H1 (cell line): Measurements from ENCODE around the gene LHFPL6. TPM values are rescaled to one million over a fixed set of nuclear protein-coding genes. Genes with fewer than 3 reads are reported as not detected.

ENCODE experiments used
- CTCF ChIA-PET: fragments of 300-600 bp; sonication (Branson Sonifier 250); formaldehyde crosslinking; loops from one replicate; lab custom pipeline; 2021; ENCODE audit not compliant: partially characterized antibody; lab: Charles Lee
- POLR2A ChIA-PET: fragments of 300-600 bp; sonication (Branson Sonifier 250); formaldehyde crosslinking; loops from one replicate; lab custom pipeline; 2021; ENCODE audit warnings: inconsistent platforms; ENCODE audit not compliant: partially characterized antibody; lab: Charles Lee
- DNase-seq, 2 experiments: peaks; one replicate each; pipeline versions ENCODE4 v3.0.0 to v3.0.0-alpha.2; 2010 to 2022; ENCODE audit warnings: low spot score in 2 of 2, low read depth in 1 of 2, mixed read lengths in 1 of 2
- FAIRE-seq: peaks from 2 replicates; lab custom pipeline; 2011; peaks lifted over from hg19 to GRCh38; lab: Jason Lieb, UNC
- H2AFZ ChIP-seq: 2 replicates; pipeline ENCODE4 v1.8.1; 2012; ENCODE audit warnings: low read length, inconsistent platforms
- H2AK5ac ChIP-seq: 2 replicates; pipeline ENCODE4 v1.6.1; 2013; ENCODE audit warnings: low read depth, low read length
- H2BK120ac ChIP-seq: replicated peaks from 2 replicates; pipeline ENCODE3; 2013; ENCODE audit warnings: low read depth, low read length, inconsistent platforms
- H2BK12ac ChIP-seq: 2 replicates; pipeline ENCODE4 v1.6.1; 2013; ENCODE audit warnings: low read depth, low read length
- H2BK15ac ChIP-seq: 2 replicates; pipeline ENCODE4 v1.6.1; 2013; ENCODE audit warnings: low read length
- H2BK20ac ChIP-seq: 2 replicates; pipeline ENCODE4 v1.6.1; 2013; ENCODE audit warnings: low read length
- H2BK5ac ChIP-seq: 2 replicates; pipeline ENCODE4 v1.6.1; 2013; ENCODE audit warnings: low read depth, low read length
- H3K14ac ChIP-seq: 2 replicates; pipeline ENCODE4 v1.6.1; 2013; ENCODE audit warnings: inconsistent platforms; ENCODE audit not compliant: insufficient read length
- H3K18ac ChIP-seq: 2 replicates; pipeline ENCODE4 v1.6.1; 2013; ENCODE audit warnings: low read length; ENCODE audit errors: extremely low read depth
- H3K23ac ChIP-seq: 2 replicates; pipeline ENCODE4 v1.6.1; 2013; ENCODE audit warnings: inconsistent platforms; ENCODE audit not compliant: insufficient read length
- H3K23me2 ChIP-seq: 2 replicates; pipeline ENCODE4 v1.6.1; 2013; ENCODE audit warnings: low read depth, low read length
- H3K27ac ChIP-seq: 2 replicates; pipeline ENCODE4 v1.6.1; 2011; ENCODE audit warnings: low read depth, low read length, inconsistent platforms
- H3K27me3 ChIP-seq, 4 experiments: replicated peaks in 1 of 4; 1 replicate in 1 of 4; 2 replicates in 3 of 4; pipeline versions ENCODE4 v1.6.1 to v1.8.1; 2011 to 2013; ENCODE audit warnings: low read length in 3 of 4, mild to moderate bottlenecking in 3 of 4, inconsistent platforms in 2 of 4, mixed read lengths in 2 of 4, moderate library complexity in 1 of 4; ENCODE audit not compliant: control insufficient read depth in 3 of 4, insufficient read depth in 3 of 4; ENCODE audit errors: extremely low read depth in 1 of 4
- H3K36me3 ChIP-seq, 4 experiments: 2 replicates each; pipeline versions ENCODE4 v1.6.1 to v1.8.1; 2011 to 2013; ENCODE audit warnings: mild to moderate bottlenecking in 4 of 4, low read length in 3 of 4, moderate library complexity in 2 of 4, control low read depth in 1 of 4, inconsistent platforms in 1 of 4; ENCODE audit not compliant: insufficient read depth in 4 of 4, control insufficient read depth in 2 of 4
- H3K4ac ChIP-seq: replicated peaks from 2 replicates; pipeline ENCODE3; 2013; ENCODE audit warnings: low read length, low read depth, mixed read lengths, inconsistent platforms; ENCODE audit not compliant: insufficient read length
- H3K4me1 ChIP-seq, 4 experiments: replicated peaks in 1 of 4; 1 replicate in 1 of 4; 2 replicates in 3 of 4; pipeline versions ENCODE4 v1.6.1 to v1.8.1; 2011 to 2013; ENCODE audit warnings: low read length in 3 of 4, inconsistent platforms in 2 of 4, mixed read lengths in 1 of 4; ENCODE audit not compliant: insufficient read depth in 4 of 4, control insufficient read depth in 3 of 4
- H3K4me2 ChIP-seq, 2 experiments: 2 replicates each; pipeline versions ENCODE4 v1.6.1 to v1.8.1; 2011 to 2013; ENCODE audit warnings: low read depth in 2 of 2, low read length in 2 of 2, control low read depth in 1 of 2, inconsistent platforms in 1 of 2, mild to moderate bottlenecking in 1 of 2; ENCODE audit not compliant: insufficient read depth in 1 of 2
- H3K4me3 ChIP-seq, 4 experiments: fragments of 200-600, 300-600 bp in 1 of 4; sonication (generic), shearing (Covaris generic), sonication (Bioruptor Twin) in 1 of 4; 2 replicates each; pipeline versions ENCODE4 v1.5.1 to v1.8.1; 2011 to 2016; ENCODE audit warnings: low read length in 4 of 4, low read depth in 3 of 4, control low read depth in 2 of 4, inconsistent platforms in 2 of 4, mild to moderate bottlenecking in 2 of 4, mixed read lengths in 1 of 4, moderate library complexity in 1 of 4; ENCODE audit not compliant: insufficient read depth in 2 of 4; ENCODE audit errors: extremely low read depth in 1 of 4
- H3K56ac ChIP-seq: replicated peaks from 2 replicates; pipeline ENCODE3; 2013; ENCODE audit warnings: low read depth, mild to moderate bottlenecking, mixed read lengths, low read length, inconsistent platforms; ENCODE audit not compliant: insufficient read length
- H3K79me1 ChIP-seq: 2 replicates; pipeline ENCODE4 v1.6.1; 2013; ENCODE audit warnings: low read depth, low read length, control low read depth
- H3K79me2 ChIP-seq, 2 experiments: 2 replicates each; pipeline versions ENCODE4 v1.6.1 to v1.8.1; 2012 to 2013; ENCODE audit warnings: low read length in 2 of 2, mild to moderate bottlenecking in 2 of 2, inconsistent platforms in 1 of 2; ENCODE audit not compliant: insufficient read depth in 2 of 2, control insufficient read depth in 1 of 2
- H3K9ac ChIP-seq, 4 experiments: replicated peaks in 1 of 4; 1 replicate in 1 of 4; 2 replicates in 3 of 4; pipeline versions ENCODE4 v1.6.1 to v1.8.1; 2011 to 2013; ENCODE audit warnings: low read depth in 3 of 4, low read length in 3 of 4, control low read depth in 2 of 4, mild to moderate bottlenecking in 2 of 4, moderate library complexity in 2 of 4, inconsistent platforms in 1 of 4; ENCODE audit errors: extremely low read depth in 1 of 4
- H3K9me3 ChIP-seq, 2 experiments: 2 replicates each; pipeline versions ENCODE4 v1.6.1 to v1.8.1; 2012 to 2013; ENCODE audit warnings: mild to moderate bottlenecking in 2 of 2, moderate library complexity in 2 of 2, control low read depth in 1 of 2, inconsistent platforms in 1 of 2, low read depth in 1 of 2, low read length in 1 of 2, mixed read lengths in 1 of 2; ENCODE audit not compliant: insufficient read depth in 2 of 2
- H4K20me1 ChIP-seq, 2 experiments: replicated peaks in 1 of 2; 2 replicates each; pipeline versions ENCODE3 to v1.8.1; 2011 to 2013; ENCODE audit warnings: inconsistent platforms in 2 of 2, low read length in 2 of 2, mild to moderate bottlenecking in 1 of 2; ENCODE audit not compliant: insufficient read depth in 2 of 2, control insufficient read depth in 1 of 2
- H4K5ac ChIP-seq: 2 replicates; pipeline ENCODE4 v1.6.1; 2013; ENCODE audit warnings: low read length, low read depth, mixed read lengths, inconsistent platforms; ENCODE audit not compliant: insufficient read length
- H4K8ac ChIP-seq: 2 replicates; pipeline ENCODE4 v1.8.0; 2013; ENCODE audit warnings: mild to moderate bottlenecking, moderate library complexity, low read length, inconsistent platforms; ENCODE audit not compliant: insufficient read depth; ENCODE audit errors: extremely low read depth
- H4K91ac ChIP-seq: replicated peaks from 2 replicates; pipeline ENCODE3; 2013; ENCODE audit warnings: low read length, mixed read lengths, inconsistent platforms; ENCODE audit not compliant: insufficient read length
- ASH2L ChIP-seq: fragments of 200-600, 300-600 bp; sonication (generic); IDR thresholded peaks from one replicate; pipeline ENCODE4 v1.7.1; 2017; ENCODE audit warnings: low read length
- BCL11A ChIP-seq, 2 experiments: IDR thresholded peaks; one replicate each; pipeline ENCODE4 v1.6.1; 2011; ENCODE audit warnings: low read depth in 2 of 2, low read length in 2 of 2, mild to moderate bottlenecking in 2 of 2
- KDM1A ChIP-seq: fragments of 200-600, 300-600 bp; sonication (generic); IDR thresholded peaks from 2 replicates; pipeline ENCODE4 v1.7.1; 2016; ENCODE audit warnings: mild to moderate bottlenecking, low read length, borderline replicate concordance
- KDM5A ChIP-seq: fragments of 200-600 bp; IDR thresholded peaks from 2 replicates; pipeline ENCODE4 v1.7.1; 2012; ENCODE audit warnings: mild to moderate bottlenecking, low read length, inconsistent platforms, mixed read lengths
- RNF2 ChIP-seq: fragments of 200-900, 300-1000 bp; sonication (generic); IDR thresholded peaks from 2 replicates; pipeline ENCODE4 v1.7.1; 2016; ENCODE audit warnings: borderline replicate concordance, low read depth, mild to moderate bottlenecking, antibody characterized with exemption, low read length; ENCODE audit not compliant: poor library complexity, severe bottlenecking; ENCODE audit errors: missing control alignments
- WGBS, 2 experiments: shearing (Covaris generic) in 1 of 2; methylation state at CpG; one replicate each; pipeline versions ENCODE4 v1.1.6 to v1.1.7; 2013 to 2015; ENCODE audit warnings: low lambda C conversion rate in 2 of 2, mixed read lengths in 2 of 2, inconsistent platforms in 1 of 2, low coverage in 1 of 2, missing lambda C conversion rate in 1 of 2; ENCODE audit not compliant: insufficient replicate concordance in 2 of 2, insufficient coverage in 1 of 2, insufficient read length in 1 of 2; ENCODE audit errors: extremely low coverage in 1 of 2, missing lambda C conversion rate in 1 of 2; 5-methylcytosine and 5-hydroxymethylcytosine counted together
- polyA plus RNA-seq, 7 experiments: library from polyadenylated mRNA; depleted of rRNA in 3 of 7; stranded (reverse) in 5 of 7; unstranded in 2 of 7; fragments of >200 nt in 5 of 7; fragments of 200-250 nt in 2 of 7; gene quantifications; 1 replicate in 5 of 7; 2 replicates in 1 of 7; 4 replicates in 1 of 7; pipeline versions ENCODE4 v1.2.1 to v1.2.3, GENCODE V29; 2011 to 2013; ENCODE audit warnings: missing spikeins in 2 of 7, mixed read lengths in 2 of 7
- total RNA-seq: library from RNA; stranded (reverse); fragmentation: NEBNext Ultra II Directional; extraction: Animal tissue kit (Norgen Biotek cat#: 25700); gene quantifications from 2 replicates; pipeline ENCODE4 v1.2.1, GENCODE V29; 2021

LHFPL6 gene
- total and polyA plus RNA-seq, 2 of the 8 experiments (the other 6 are each of a cell fraction or from before 2014, with no cell fraction given), result 7.6 to 17.0 TPM

DNA sequence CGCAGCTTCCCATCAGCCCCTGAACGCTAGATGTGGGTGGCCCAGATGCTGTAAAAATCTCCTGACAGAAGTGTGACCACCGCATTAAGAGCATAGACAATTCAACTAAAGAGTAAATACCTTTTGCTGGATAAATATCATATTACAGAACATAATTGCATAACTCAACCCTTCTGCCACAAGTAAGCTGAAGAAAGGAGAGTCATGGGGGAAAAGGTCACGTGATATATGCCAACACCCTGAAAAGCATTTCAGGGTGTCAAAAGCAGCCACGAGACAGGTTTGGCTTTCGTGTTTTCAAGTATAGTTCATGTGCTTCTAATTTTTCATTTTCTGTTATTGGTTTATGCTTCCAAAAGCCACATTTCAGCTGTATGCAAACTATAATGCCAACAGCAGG lies 71.3 kb downstream of the LHFPL6 start:
- ChIA-PET POLR2A (interaction anchor here (1.0 kb wide), 1 partner anchor 28 kb away, joined by 3 read pairs; no protein-coding TSS in a partner anchor), CTCF (no interaction called here)
- no peak overlapping the region for H3K56ac ChIP-seq
- no peak overlapping the region for H4K8ac ChIP-seq
- H3K23ac ChIP-seq, result no peak overlapping the region
- H3K4me1 ChIP-seq, result peaks cover 0 to 3% (median 0%) of the 10 kb centered on the region in 4 experiments; a peak in 1 of 7 replicates
- H3K79me2 ChIP-seq, result no peaks in the 10 kb centered on the region
- no peak overlapping the region for H2BK5ac ChIP-seq
- no peak overlapping the region for H2BK20ac ChIP-seq
- H3K79me1 ChIP-seq, result no peaks in the 10 kb centered on the region
- H3K36me3 ChIP-seq, result no peaks in the 10 kb centered on the region
- no peak overlapping the region for H2AFZ ChIP-seq
- no peak overlapping the region for H2BK15ac ChIP-seq
- H3K23me2 ChIP-seq, result no peaks in the 10 kb centered on the region
- TF ChIP-seq KDM1A (no peak), RNF2 (no peak), KDM5A (no peak), BCL11A (IDR thresholded peaks at IDR 0.05; ENCODE audit: low read depth in 2 of 2, low read length in 2 of 2) (no peak), ASH2L (no peak)
- H2AK5ac ChIP-seq, result no peak overlapping the region
- no peak overlapping the region for H3K4ac ChIP-seq
- no peaks in the 10 kb centered on the region for H3K9me3 ChIP-seq
- H2BK120ac ChIP-seq, result no peak overlapping the region
- no peak overlapping the region for H4K91ac ChIP-seq
- no peak overlapping the region for H3K9ac ChIP-seq
- H4K20me1 ChIP-seq, result no peaks in the 10 kb centered on the region
- H3K27ac ChIP-seq, result no peak overlapping the region
- H3K4me2 ChIP-seq, result no peak overlapping the region
- H3K18ac ChIP-seq, result no peak overlapping the region
- DNase-seq, result no peak
- WGBS, 2 experiments, result 82% methylated on average over 6 of the region's 6 CpGs; no CpG with 5 or more reads in 1 of the 2 experiments
- no peak overlapping the region for H4K5ac ChIP-seq
- no peak overlapping the region for H3K14ac ChIP-seq
- no peak overlapping the region for H3K4me3 ChIP-seq
- no peaks in the 10 kb centered on the region; a peak in 1 of 7 replicates for H3K27me3 ChIP-seq
- no peak for FAIRE-seq
- H2BK12ac ChIP-seq, result no peak overlapping the region
